ENCODE data around the gene ASAP3. TPM values are rescaled to one million over a fixed set of nuclear protein-coding genes. Genes with fewer than 3 reads are reported as not detected.

The ASAP3 gene
- total and polyA plus RNA-seq, 9 of the 15 experiments (the other 6 are each of a cell fraction or from before 2014, with no cell fraction given): 1.7 to 31.2 (median 17.4) TPM

- TF ChIP-seq DEAF1 (CRISPR knock-in tag; IDR thresholded peaks at IDR 0.05) (no peak), USF1 (CRISPR knock-in tag; IDR thresholded peaks at IDR 0.05) (no peak), E2F8 (IDR thresholded peaks at IDR 0.05; ENCODE audit: low read depth, partially characterized antibody) (no peak), RAD51 (IDR thresholded peaks at IDR 0.05; ENCODE audit: borderline replicate concordance, low read depth) (no peak), NCOA2 (IDR thresholded peaks at IDR 0.05; ENCODE audit: partially characterized antibody in 2 of 2) (no peak), ELF1 (tag; IDR thresholded peaks at IDR 0.05) (no peak), ZMIZ1 (IDR thresholded peaks at IDR 0.05; ENCODE audit: low read depth in 2 of 2, low read length in 2 of 2) (no peak), ATF3 (IDR thresholded peaks at IDR 0.05) (peak; percentile 55), ATF3 (CRISPR knock-in tag; conservative IDR thresholded peaks at IDR 0.05) (no peak), THAP7 (CRISPR knock-in tag; IDR thresholded peaks at IDR 0.05) (no peak), ZNF134 (CRISPR knock-in tag; conservative IDR thresholded peaks at IDR 0.05) (no peak), MED1 (CRISPR knock-in tag; IDR thresholded peaks at IDR 0.05; ENCODE audit: borderline replicate concordance) (no peak), TAF9B (IDR thresholded peaks at IDR 0.05; ENCODE audit: partially characterized antibody) (no peak)
These were observed 47.2 kb downstream of the ASAP3 start (continued) for GRCh38 chr1:23436520-23437354.
